NT2/D1 (cell line): ENCODE measurements around the gene C1orf116.
"Not testable (repeated sequence)": the region's sequence is repeated elsewhere in the genome, so short reads cannot be mapped to it uniquely, and the experiment has no call there.

Experiments
- DNase-seq: peaks from one replicate; pipeline ENCODE4 v3.0.0-alpha.2; 2011; ENCODE audit warnings: low read depth, low spot score
- H3K27me3 ChIP-seq: 2 replicates; pipeline ENCODE4 v1.6.0; 2011; ENCODE audit warnings: mild to moderate bottlenecking; ENCODE audit not compliant: insufficient read length, insufficient read depth
- H3K36me3 ChIP-seq: 2 replicates; pipeline ENCODE4 v1.6.1; 2011; ENCODE audit warnings: mild to moderate bottlenecking, low read length, mixed read lengths; ENCODE audit not compliant: insufficient read depth, insufficient read length
- H3K4me1 ChIP-seq: 2 replicates; pipeline ENCODE4 v1.5.1; 2011; ENCODE audit not compliant: insufficient read depth, insufficient read length
- H3K4me3 ChIP-seq: 2 replicates; pipeline ENCODE4 v1.5.1; 2011; ENCODE audit warnings: low read depth; ENCODE audit not compliant: insufficient read length
- H3K9ac ChIP-seq: 2 replicates; pipeline ENCODE4 v1.6.0; 2011; ENCODE audit warnings: low read depth; ENCODE audit not compliant: insufficient read length
- H3K9me3 ChIP-seq: 2 replicates; pipeline ENCODE4 v1.5.1; 2011; ENCODE audit warnings: mild to moderate bottlenecking, low read length; ENCODE audit not compliant: insufficient read depth
- SUZ12 ChIP-seq: IDR thresholded peaks from 2 replicates; pipeline ENCODE4 v1.6.1; 2011; ENCODE audit not compliant: insufficient read length, insufficient read depth; ENCODE audit errors: extremely low read depth
- YY1 ChIP-seq: IDR thresholded peaks from 2 replicates; pipeline ENCODE4 v1.6.1; 2011; ENCODE audit not compliant: insufficient read length, insufficient read depth
- ZNF274 ChIP-seq: IDR thresholded peaks from 2 replicates; pipeline ENCODE4 v1.6.1; 2011; ENCODE audit warnings: mild to moderate bottlenecking, low read depth, low read length

The C1orf116 gene

GRCh38 chr1:207045453-207045852 is 12.9 kb upstream of the C1orf116 start:
- no peak for DNase-seq
- Histone ChIP-seq H3K4me1 (peaks cover 2% of the 10 kb centered on the region), H3K27me3 (no peaks in the 10 kb centered on the region), H3K36me3 (peaks cover 39% of the 10 kb centered on the region), H3K9me3 (no peaks in the 10 kb centered on the region), H3K9ac (no peak overlapping the region), H3K4me3 (no peak overlapping the region)
- TF ChIP-seq YY1, result no peak
- no peak for TF ChIP-seq SUZ12
- TF ChIP-seq ZNF274, result no peak

DNA sequence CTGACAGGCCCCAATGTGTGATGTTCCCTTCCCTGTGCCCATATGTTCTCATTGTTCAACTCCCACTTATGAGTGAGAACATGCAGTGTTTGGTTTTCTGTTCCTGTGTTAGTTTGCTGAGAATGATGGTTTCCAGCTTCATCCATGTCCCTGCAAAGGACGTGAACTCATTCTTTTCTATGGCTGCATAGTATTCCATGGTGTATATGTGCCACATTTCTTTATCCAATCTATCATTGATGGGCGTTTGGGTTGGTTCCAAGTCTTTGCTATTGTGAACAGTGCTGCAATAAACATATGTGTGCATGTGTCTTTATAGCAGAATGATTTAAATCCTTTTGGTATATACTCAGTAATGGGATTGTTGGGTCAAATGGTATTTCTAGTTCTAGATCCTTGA is 8.8 kb upstream of the C1orf116 start:
- H3K36me3 ChIP-seq, H3K9me3 ChIP-seq, H3K27me3 ChIP-seq, H3K4me1 ChIP-seq, H3K9ac ChIP-seq, DNase-seq, H3K4me3 ChIP-seq: not testable (repeated sequence)

DNA sequence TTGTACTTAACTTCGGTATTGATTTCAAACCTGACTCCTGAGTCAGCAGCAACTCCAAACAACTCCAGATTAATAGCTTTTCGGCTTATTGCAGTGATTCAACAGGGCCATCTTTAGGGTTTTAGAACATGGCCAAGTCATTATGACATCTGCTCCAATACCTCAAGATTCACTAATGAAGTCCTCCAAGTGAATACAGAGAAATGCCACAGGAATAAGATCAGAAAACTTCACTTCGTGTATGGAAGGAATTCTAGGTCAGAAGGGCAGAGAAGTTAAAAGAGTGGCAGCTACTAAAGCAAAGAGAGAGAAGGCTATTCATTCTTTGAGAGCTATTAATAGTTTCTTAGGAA is 7.6 kb upstream of the C1orf116 start:
- H3K4me3 ChIP-seq, result no peak overlapping the region
- no peak for DNase-seq
- H3K36me3 ChIP-seq, result peaks cover under 1% of the 10 kb centered on the region
- H3K27me3 ChIP-seq, result no peaks in the 10 kb centered on the region
- H3K4me1 ChIP-seq, result no peaks in the 10 kb centered on the region
- H3K9me3 ChIP-seq, result no peaks in the 10 kb centered on the region
- TF ChIP-seq YY1 (no peak), ZNF274 (no peak), SUZ12 (no peak)
- H3K9ac ChIP-seq, result no peak overlapping the region

- Histone ChIP-seq H3K9ac (no peak overlapping the region), H3K4me3 (no peak overlapping the region), H3K27me3 (no peaks in the 10 kb centered on the region), H3K9me3 (no peaks in the 10 kb centered on the region), H3K36me3 (no peaks in the 10 kb centered on the region), H3K4me1 (no peaks in the 10 kb centered on the region)
- DNase-seq, result no peak
- no peak for TF ChIP-seq YY1
- TF ChIP-seq ZNF274, result no peak
- TF ChIP-seq SUZ12, result no peak
Observed at GRCh38 chr1:207039380-207040180, 7.0 kb upstream of the C1orf116 start.

DNA sequence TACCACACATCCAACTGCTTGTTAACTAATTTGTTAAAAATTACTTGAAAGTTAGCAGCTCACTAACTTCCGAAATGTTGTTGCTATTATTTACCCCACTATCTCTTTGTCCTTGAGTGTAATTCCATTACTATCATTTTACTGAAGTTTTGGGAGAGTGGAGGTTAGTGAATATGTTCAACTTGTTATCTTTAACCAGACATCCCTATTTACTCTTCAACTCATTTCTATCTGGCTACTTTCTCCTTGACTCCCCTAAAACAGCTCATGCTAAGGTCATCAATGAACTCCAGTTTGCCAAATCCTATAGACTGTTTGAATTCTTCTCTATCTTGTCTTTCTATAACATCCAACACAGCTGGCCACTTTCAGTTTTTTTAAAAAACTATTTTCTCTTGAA is 4.3 kb upstream of the C1orf116 start:
- no peaks in the 10 kb centered on the region for H3K27me3 ChIP-seq
- TF ChIP-seq SUZ12 (no peak), YY1 (no peak), ZNF274 (no peak)
- no peak overlapping the region for H3K4me3 ChIP-seq
- H3K9ac ChIP-seq, result no peak overlapping the region
- no peaks in the 10 kb centered on the region for H3K9me3 ChIP-seq
- no peaks in the 10 kb centered on the region for H3K4me1 ChIP-seq
- no peaks in the 10 kb centered on the region for H3K36me3 ChIP-seq
- DNase-seq, result no peak

DNA sequence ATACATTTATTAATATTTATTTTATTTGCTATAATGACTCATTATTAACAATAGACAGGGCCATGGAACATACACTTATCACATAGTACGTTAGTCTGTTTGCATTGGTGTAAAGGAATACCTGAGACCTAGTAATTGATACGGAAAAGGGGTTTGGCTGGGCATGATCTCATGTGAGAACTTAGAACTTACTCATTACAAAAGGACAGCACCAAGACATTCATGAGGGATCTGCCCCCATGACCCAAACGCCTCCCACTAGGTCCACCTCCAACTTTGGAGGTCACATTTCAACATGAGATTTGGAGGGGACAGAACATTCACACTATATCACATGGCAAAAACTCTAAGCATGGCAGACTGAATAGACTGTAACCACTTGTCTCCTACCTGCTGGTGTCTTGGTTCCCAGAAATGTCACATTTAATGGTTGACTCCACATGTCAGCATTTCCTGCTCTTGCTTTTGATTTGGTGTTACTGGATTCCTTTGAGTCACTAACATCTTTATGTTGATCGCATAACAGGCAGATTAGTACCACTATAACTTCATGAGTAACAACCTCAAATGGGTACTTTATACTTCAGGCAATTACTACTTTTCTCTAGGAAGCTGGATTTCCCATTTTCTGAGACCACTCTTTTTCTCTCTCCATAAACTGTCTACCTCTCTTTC is 3.5 kb upstream of the C1orf116 start:
- Histone ChIP-seq H3K36me3 (no peaks in the 10 kb centered on the region), H3K9me3 (no peaks in the 10 kb centered on the region), H3K9ac (no peak overlapping the region), H3K4me1 (no peaks in the 10 kb centered on the region), H3K27me3 (no peaks in the 10 kb centered on the region), H3K4me3 (no peak overlapping the region)
- TF ChIP-seq YY1, result no peak
- no peak for TF ChIP-seq ZNF274
- DNase-seq, result no peak

GRCh38 chr1:207034998-207035397 is 2.4 kb upstream of the C1orf116 start:
- Histone ChIP-seq H3K9ac (no peak overlapping the region), H3K4me3 (no peak overlapping the region), H3K36me3 (no peaks in the 10 kb centered on the region), H3K27me3 (no peaks in the 10 kb centered on the region), H3K4me1 (no peaks in the 10 kb centered on the region), H3K9me3 (no peaks in the 10 kb centered on the region)
- TF ChIP-seq YY1 (no peak), ZNF274 (no peak), SUZ12 (no peak)
- DNase-seq, result no peak

DNA sequence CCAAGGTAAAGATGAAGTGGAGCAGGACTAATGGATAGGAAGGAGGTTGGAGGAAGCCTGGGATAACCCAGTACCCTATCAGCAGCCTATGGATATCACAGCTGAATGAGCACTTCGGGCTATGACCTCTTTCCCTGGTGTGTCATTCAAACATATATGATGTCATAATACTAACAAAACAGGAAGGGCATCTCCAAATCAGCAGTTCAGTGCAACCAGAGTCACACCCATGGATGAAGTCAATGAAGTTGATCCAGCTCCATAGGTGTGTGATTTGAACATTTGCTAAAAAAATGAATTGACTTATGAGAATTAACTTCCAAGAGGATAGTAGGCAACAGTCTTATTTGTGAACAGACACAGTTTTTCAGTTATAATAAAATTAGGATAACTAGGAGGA is 1.7 kb upstream of the C1orf116 start:
- H3K4me1 ChIP-seq, result no peaks in the 10 kb centered on the region
- no peak for TF ChIP-seq YY1
- TF ChIP-seq SUZ12, result no peak
- TF ChIP-seq ZNF274, result no peak
- H3K36me3 ChIP-seq, result no peaks in the 10 kb centered on the region
- DNase-seq, result no peak
- no peak overlapping the region for H3K9ac ChIP-seq
- H3K9me3 ChIP-seq, result no peaks in the 10 kb centered on the region
- no peaks in the 10 kb centered on the region for H3K27me3 ChIP-seq
- no peak overlapping the region for H3K4me3 ChIP-seq
